Measurements from ENCODE around the gene TMEM185A. TPM values are rescaled to one million over a fixed set of nuclear protein-coding genes. Genes with fewer than 3 reads are reported as not detected.
"Not testable (repeated sequence)": the region's sequence is repeated elsewhere in the genome, so short reads cannot be mapped to it uniquely, and the experiment has no call there.

TMEM185A gene
- total RNA-seq, 1 experiment from 2014 or later = 23.6 TPM

GRCh38 chrX:149628768-149629167, 2.8 kb downstream of the TMEM185A start:
- Histone ChIP-seq H3K36me3 (ENCODE audit: insufficient read depth, low read length, poor library complexity, severe bottlenecking) (no peaks in the 10 kb centered on the region), H3K27ac (ENCODE audit: low read depth, low read length, poor library complexity, severe bottlenecking) (no peak overlapping the region), H3K4me1 (ENCODE audit: insufficient read depth, low read length, poor library complexity, severe bottlenecking) (no peaks in the 10 kb centered on the region), H3K9me3 (ENCODE audit: low read depth, low read length, poor library complexity, severe bottlenecking) (no peaks in the 10 kb centered on the region), H3K27me3 (replicated peaks; ENCODE audit: insufficient read depth, low read depth, low read length, poor library complexity) (no peaks in the 10 kb centered on the region), H3K4me3 (ENCODE audit: low read depth, low read length, poor library complexity, severe bottlenecking) (no peak overlapping the region)
- TF ChIP-seq EZH2 (IDR thresholded peaks at IDR 0.05; ENCODE audit: borderline replicate concordance, low read depth, low read length, poor library complexity, severe bottlenecking) (no peak), CTCF (conservative IDR thresholded peaks at IDR 0.05; ENCODE audit: low read depth, low read length) (no peak)
- ChIA-PET CTCF (no interaction called here), POLR2A (ENCODE audit: low non-redundant PET) (no interaction called here)
- intact Hi-C loops (cut with micrococcal nuclease; ENCODE audit: unreplicated experiment) = no loop called here
- DNase-seq (ENCODE audit: low spot score) = no peak
- BruUV-seq (replicated peaks) = no TSS peak

GRCh38 chrX:149628280-149628679, 3.3 kb downstream of the TMEM185A start:
- POLR2A ChIA-PET (ENCODE audit: low non-redundant PET) = no interaction called here
- intact Hi-C loops (cut with micrococcal nuclease; ENCODE audit: unreplicated experiment) = no loop called here
- Histone ChIP-seq H3K27me3 (replicated peaks; ENCODE audit: insufficient read depth, low read depth, low read length, poor library complexity) (no peaks in the 10 kb centered on the region), H3K36me3 (ENCODE audit: insufficient read depth, low read length, poor library complexity, severe bottlenecking) (no peaks in the 10 kb centered on the region), H3K27ac (ENCODE audit: low read depth, low read length, poor library complexity, severe bottlenecking) (no peak overlapping the region), H3K4me3 (ENCODE audit: low read depth, low read length, poor library complexity, severe bottlenecking) (no peak overlapping the region), H3K4me1 (ENCODE audit: insufficient read depth, low read length, poor library complexity, severe bottlenecking) (no peaks in the 10 kb centered on the region), H3K9me3 (ENCODE audit: low read depth, low read length, poor library complexity, severe bottlenecking) (no peaks in the 10 kb centered on the region)
- TF ChIP-seq EZH2 (IDR thresholded peaks at IDR 0.05; ENCODE audit: borderline replicate concordance, low read depth, low read length, poor library complexity, severe bottlenecking) = no peak
- no peak for TF ChIP-seq CTCF (conservative IDR thresholded peaks at IDR 0.05; ENCODE audit: low read depth, low read length)
- CTCF ChIA-PET = no interaction called here
- no TSS peak for BruUV-seq (replicated peaks)
- no peak for DNase-seq (ENCODE audit: low spot score)

- H3K36me3 ChIP-seq (ENCODE audit: insufficient read depth, low read length, poor library complexity, severe bottlenecking); H3K4me3 ChIP-seq (ENCODE audit: low read depth, low read length, poor library complexity, severe bottlenecking); intact Hi-C loops (cut with micrococcal nuclease; ENCODE audit: unreplicated experiment); H3K9me3 ChIP-seq (ENCODE audit: low read depth, low read length, poor library complexity, severe bottlenecking); H3K27me3 ChIP-seq (replicated peaks; ENCODE audit: insufficient read depth, low read depth, low read length, poor library complexity); POLR2A ChIA-PET (ENCODE audit: low non-redundant PET); DNase-seq (ENCODE audit: low spot score); H3K4me1 ChIP-seq (ENCODE audit: insufficient read depth, low read length, poor library complexity, severe bottlenecking); CTCF ChIA-PET; H3K27ac ChIP-seq (ENCODE audit: low read depth, low read length, poor library complexity, severe bottlenecking); BruUV-seq (replicated peaks): not testable (repeated sequence)
Measured at GRCh38 chrX:149626829-149627228, 4.8 kb downstream of the TMEM185A start.

GRCh38 chrX:149619662-149620061, 11.9 kb downstream of the TMEM185A start:
- H3K27me3 ChIP-seq (replicated peaks; ENCODE audit: insufficient read depth, low read depth, low read length, poor library complexity); BruUV-seq (replicated peaks); CTCF ChIA-PET; H3K9me3 ChIP-seq (ENCODE audit: low read depth, low read length, poor library complexity, severe bottlenecking); intact Hi-C loops (cut with micrococcal nuclease; ENCODE audit: unreplicated experiment); H3K4me1 ChIP-seq (ENCODE audit: insufficient read depth, low read length, poor library complexity, severe bottlenecking); DNase-seq (ENCODE audit: low spot score); H3K27ac ChIP-seq (ENCODE audit: low read depth, low read length, poor library complexity, severe bottlenecking); H3K36me3 ChIP-seq (ENCODE audit: insufficient read depth, low read length, poor library complexity, severe bottlenecking); H3K4me3 ChIP-seq (ENCODE audit: low read depth, low read length, poor library complexity, severe bottlenecking): not testable (repeated sequence)
- POLR2A ChIA-PET (ENCODE audit: low non-redundant PET) = interaction anchor here (0.5 kb wide), 1 partner anchor 79 kb away, joined by 11 read pairs; no protein-coding TSS in a partner anchor
